Tibial artery (tissue), 4 donors: ENCODE results near the gene SND1.

Experiments used
- DNase-seq, 2 donors: peaks; one replicate each; pipeline ENCODE4 v3.0.0-alpha.2; 2019
- H3K27ac ChIP-seq, 2 donors: fragments of 200-600 bp; sonication (generic) in 1 of 2; 1 replicate in 1 of 2; 2 replicates in 1 of 2; pipeline ENCODE4 v1.5.1; 2018 to 2019; ENCODE audit warnings: mild to moderate bottlenecking in 1 of 2
- H3K27me3 ChIP-seq, 2 donors: fragments of 200-600 bp; sonication (generic) in 1 of 2; one replicate each; pipeline versions ENCODE4 v1.5.1 to v1.6.0; 2016 to 2019
- H3K36me3 ChIP-seq, 3 donors: fragments of 200-600 bp; sonication (generic) in 2 of 3; one replicate each; pipeline ENCODE4 v1.5.1; 2016 to 2019; ENCODE audit warnings: mild to moderate bottlenecking in 2 of 3
- H3K4me1 ChIP-seq, 4 donors: fragments of 200-600 bp; sonication (generic) in 2 of 4; 1 replicate in 3 of 4; 2 replicates in 1 of 4; pipeline ENCODE4 v1.5.1; 2016 to 2019
- H3K4me3 ChIP-seq, 2 donors: fragments of 200-600 bp; sonication (generic) in 1 of 2; 1 replicate in 1 of 2; 2 replicates in 1 of 2; pipeline ENCODE4 v1.5.1; 2018 to 2019; ENCODE audit warnings: mild to moderate bottlenecking in 2 of 2
- H3K9me3 ChIP-seq, 3 donors: fragments of 200-600 bp; sonication (generic) in 1 of 3; one replicate each; pipeline ENCODE4 v1.5.1; 2016 to 2019
- intact Hi-C: fragments of 100-400 bp; cut with DNase I; formaldehyde crosslinking; loops from one replicate; pipeline ENCODE4 v1.15.0; 2023; ENCODE audit warnings: low total_unique reads
- TF ChIP-seq, protein P1 (sequence below), 2 experiments: fragments of 200-600 bp in 1 of 2; fragments of 450-650 bp in 1 of 2; IDR thresholded peaks; one replicate each; pipeline ENCODE4 v1.5.1; 2017 to 2019; ENCODE audit warnings: antibody characterized with exemption in 2 of 2, mild to moderate bottlenecking in 1 of 2, moderate library complexity in 1 of 2

SND1 gene

GRCh38 chr7:127802845-127803244 lies 150.9 kb downstream of the SND1 start:
- intact Hi-C loops = no loop called here
- no peak for DNase-seq
- H3K9me3 ChIP-seq = no peaks in the 10 kb centered on the region
- peaks cover 0 to 5% (median 2%) of the 10 kb centered on the region in 4 donors for H3K4me1 ChIP-seq
- no peak overlapping the region for H3K27ac ChIP-seq
- H3K4me3 ChIP-seq = no peak overlapping the region
- H3K36me3 ChIP-seq = peaks cover 0 to 1% (median 0%) of the 10 kb centered on the region in 3 donors
- H3K27me3 ChIP-seq = no peaks in the 10 kb centered on the region
- TF ChIP-seq, protein P1, sequence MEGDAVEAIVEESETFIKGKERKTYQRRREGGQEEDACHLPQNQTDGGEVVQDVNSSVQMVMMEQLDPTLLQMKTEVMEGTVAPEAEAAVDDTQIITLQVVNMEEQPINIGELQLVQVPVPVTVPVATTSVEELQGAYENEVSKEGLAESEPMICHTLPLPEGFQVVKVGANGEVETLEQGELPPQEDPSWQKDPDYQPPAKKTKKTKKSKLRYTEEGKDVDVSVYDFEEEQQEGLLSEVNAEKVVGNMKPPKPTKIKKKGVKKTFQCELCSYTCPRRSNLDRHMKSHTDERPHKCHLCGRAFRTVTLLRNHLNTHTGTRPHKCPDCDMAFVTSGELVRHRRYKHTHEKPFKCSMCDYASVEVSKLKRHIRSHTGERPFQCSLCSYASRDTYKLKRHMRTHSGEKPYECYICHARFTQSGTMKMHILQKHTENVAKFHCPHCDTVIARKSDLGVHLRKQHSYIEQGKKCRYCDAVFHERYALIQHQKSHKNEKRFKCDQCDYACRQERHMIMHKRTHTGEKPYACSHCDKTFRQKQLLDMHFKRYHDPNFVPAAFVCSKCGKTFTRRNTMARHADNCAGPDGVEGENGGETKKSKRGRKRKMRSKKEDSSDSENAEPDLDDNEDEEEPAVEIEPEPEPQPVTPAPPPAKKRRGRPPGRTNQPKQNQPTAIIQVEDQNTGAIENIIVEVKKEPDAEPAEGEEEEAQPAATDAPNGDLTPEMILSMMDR (IDR thresholded peaks at IDR 0.05) = no peak

DNA sequence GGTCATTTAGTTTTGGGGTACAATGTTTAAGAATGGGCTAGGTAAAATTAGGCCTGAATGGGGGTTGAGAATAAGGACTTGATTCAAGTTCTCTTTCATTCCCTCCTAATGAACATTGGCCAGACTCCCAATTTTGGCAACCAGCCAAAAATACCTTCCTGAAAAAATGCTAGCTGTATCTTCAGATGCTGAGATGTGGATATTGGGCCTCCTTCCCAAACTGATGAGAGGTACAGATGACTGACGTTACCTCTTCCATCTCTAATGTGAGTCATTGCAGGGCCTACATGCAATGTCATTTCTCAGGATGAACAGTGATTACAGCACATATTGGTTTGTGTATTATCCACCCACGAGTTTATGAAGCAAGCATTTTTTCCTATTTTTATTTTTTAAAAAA lies 151.6 kb downstream of the SND1 start:
- Histone ChIP-seq H3K4me1 (no peaks in the 10 kb centered on the region), H3K36me3 (peaks cover 0 to 9% (median 6%) of the 10 kb centered on the region in 3 donors), H3K4me3 (no peak overlapping the region), H3K9me3 (no peaks in the 10 kb centered on the region), H3K27ac (no peak overlapping the region), H3K27me3 (no peaks in the 10 kb centered on the region)
- DNase-seq = no peak
- TF ChIP-seq, protein P1 (IDR thresholded peaks at IDR 0.05) = no peak
- intact Hi-C loops = no loop called here

- intact Hi-C loops = no loop called here
- Histone ChIP-seq H3K4me3 (no peak overlapping the region), H3K27ac (no peak overlapping the region), H3K4me1 (no peaks in the 10 kb centered on the region), H3K9me3 (no peaks in the 10 kb centered on the region), H3K36me3 (peaks cover 0 to 17% (median 6%) of the 10 kb centered on the region in 3 donors), H3K27me3 (no peaks in the 10 kb centered on the region)
- DNase-seq = no peak
- TF ChIP-seq, protein P1 (IDR thresholded peaks at IDR 0.05) = no peak
Observed at GRCh38 chr7:127807340-127807739, 155.3 kb downstream of the SND1 start.

DNA sequence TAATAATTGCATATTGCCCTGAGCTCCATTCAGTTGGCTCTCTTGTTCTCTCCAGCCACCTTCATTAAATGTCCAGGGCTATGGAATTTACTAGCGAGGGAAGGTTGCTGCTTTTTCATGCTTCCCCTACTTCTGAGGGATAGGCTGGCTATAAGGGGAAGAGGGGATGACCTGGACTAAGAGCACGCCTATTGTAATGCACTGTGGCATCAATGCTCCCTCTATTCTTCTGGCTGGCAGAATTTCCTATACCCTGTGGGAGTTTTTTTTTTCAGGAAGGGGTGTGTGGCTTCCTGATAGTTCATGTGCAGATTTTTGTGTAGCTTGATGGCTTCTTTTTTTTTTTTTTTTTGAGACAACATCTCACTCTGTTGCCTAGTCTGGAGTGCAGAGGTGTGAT lies 155.8 kb downstream of the SND1 start:
- intact Hi-C loops = no loop called here
- Histone ChIP-seq H3K36me3 (peaks cover 0 to 17% (median 6%) of the 10 kb centered on the region in 3 donors), H3K4me1 (peaks cover 0 to 3% (median 0%) of the 10 kb centered on the region in 4 donors)

GRCh38 chr7:127809261-127809702 lies 157.3 kb downstream of the SND1 start:
- intact Hi-C loops = no loop called here

More for the DNA sequence above, 155.8 kb downstream of the SND1 start:
- no peak overlapping the region for H3K27ac ChIP-seq
- TF ChIP-seq, protein P1 (IDR thresholded peaks at IDR 0.05) = no peak
- no peak for DNase-seq
- no peak overlapping the region for H3K4me3 ChIP-seq
- no peaks in the 10 kb centered on the region for H3K9me3 ChIP-seq
- no peaks in the 10 kb centered on the region for H3K27me3 ChIP-seq

More at GRCh38 chr7:127809261-127809702, 157.3 kb downstream of the SND1 start:
- Histone ChIP-seq H3K27ac (no peak overlapping the region), H3K36me3 (peaks cover 0 to 17% (median 6%) of the 10 kb centered on the region in 3 donors), H3K9me3 (no peaks in the 10 kb centered on the region), H3K27me3 (no peaks in the 10 kb centered on the region), H3K4me1 (peaks cover 0 to 17% (median 2%) of the 10 kb centered on the region in 4 donors), H3K4me3 (no peak overlapping the region)
- TF ChIP-seq, protein P1 (IDR thresholded peaks at IDR 0.05) = no peak
- DNase-seq = no peak
